DMS53 treated with DMSO at 0.1 percent for 48 hours (cell line): ENCODE data around the gene TAF9.
"Not testable (repeated sequence)": the region's sequence is repeated elsewhere in the genome, so short reads cannot be mapped to it uniquely, and the experiment has no call there.

ENCODE experiments used
- DNase-seq: peaks from one replicate; lab custom pipeline; 2025; ENCODE audit not compliant: unreplicated experiment; lab: John Stamatoyannopoulos, UW

The TAF9 gene

DNA sequence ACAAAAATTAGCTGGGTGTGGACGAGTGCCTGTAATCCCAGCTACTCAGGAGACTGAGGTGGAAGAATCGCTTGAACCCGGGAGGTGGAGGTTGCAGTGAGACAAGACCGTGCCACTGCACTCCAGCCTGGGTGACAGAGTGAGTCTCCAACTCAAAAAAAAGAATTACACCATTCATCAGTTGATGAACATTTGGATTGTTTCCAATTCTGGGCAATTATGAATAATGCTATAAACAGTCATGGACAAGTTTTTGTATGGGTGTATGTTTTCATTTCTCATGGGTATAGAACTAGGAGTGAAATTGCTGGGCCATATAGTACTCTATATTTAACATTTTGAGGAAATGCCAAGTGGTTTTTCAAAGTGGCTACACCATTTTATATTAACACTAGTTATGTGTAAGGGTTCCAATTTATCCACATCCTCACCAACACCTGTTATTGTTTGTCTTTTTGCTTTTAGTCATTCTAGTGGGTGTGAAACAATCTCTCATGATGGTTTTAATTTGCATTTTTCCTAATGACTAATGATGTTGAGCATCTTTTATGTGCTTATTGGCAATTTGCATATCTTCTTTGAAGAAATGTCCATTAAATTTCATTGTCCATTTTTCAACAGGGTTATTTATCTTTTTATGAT is 27.7 kb downstream of the TAF9 start:
- DNase-seq: no peak

DNA sequence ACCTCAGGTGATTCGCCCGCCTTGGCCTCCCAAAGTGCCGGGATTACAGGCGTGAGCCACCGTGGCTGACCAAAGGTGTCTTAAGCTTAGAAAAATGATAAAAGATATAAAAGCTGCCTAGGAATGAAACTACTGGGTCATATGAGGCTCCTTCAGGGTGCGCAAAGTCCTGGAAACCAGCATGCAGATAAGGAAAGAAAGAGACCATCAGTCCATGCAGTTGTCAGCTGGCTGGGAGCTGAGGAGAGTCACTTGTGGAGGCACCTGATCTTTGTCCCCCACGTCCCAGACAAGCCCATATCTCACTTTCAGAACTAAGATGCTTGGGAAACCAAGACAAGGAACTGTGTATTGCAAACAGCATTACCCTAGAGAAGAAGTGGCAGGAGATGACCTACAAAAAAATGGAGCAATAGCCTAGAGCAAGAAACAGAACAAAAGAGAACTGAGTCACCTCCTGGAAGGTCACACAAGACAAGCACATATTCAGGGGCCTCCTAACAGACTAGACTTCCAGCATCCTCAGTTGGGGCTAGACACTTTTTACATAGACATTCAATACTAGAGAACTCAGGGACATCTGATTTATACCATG is 33.9 kb downstream of the TAF9 start:
- DNase-seq: no peak

DNA sequence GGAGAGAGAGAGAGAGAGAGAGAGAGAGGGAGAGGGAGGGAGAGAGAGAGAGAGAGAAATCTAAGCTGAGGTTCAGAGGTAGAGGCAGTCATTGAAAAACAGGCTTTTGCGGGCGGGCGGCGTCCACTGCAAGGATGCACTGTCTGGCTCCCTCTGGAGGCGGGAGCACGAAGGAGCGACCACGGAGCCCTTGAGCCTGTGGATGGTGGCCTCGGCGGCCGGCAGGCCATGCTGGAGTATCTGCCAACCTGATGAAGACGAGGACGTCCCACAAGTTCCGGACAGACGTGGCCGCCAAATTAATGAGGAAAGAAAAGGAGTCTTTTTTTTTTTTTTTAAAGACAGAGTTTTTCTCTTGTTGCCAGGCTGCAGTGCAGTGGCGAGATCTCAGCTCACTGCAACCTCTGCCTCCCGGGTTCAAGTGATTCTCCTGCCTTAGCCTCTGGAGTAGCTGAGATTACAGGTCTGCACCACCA is 34.5 kb downstream of the TAF9 start:
- DNase-seq: peak; percentile 79

DNA sequence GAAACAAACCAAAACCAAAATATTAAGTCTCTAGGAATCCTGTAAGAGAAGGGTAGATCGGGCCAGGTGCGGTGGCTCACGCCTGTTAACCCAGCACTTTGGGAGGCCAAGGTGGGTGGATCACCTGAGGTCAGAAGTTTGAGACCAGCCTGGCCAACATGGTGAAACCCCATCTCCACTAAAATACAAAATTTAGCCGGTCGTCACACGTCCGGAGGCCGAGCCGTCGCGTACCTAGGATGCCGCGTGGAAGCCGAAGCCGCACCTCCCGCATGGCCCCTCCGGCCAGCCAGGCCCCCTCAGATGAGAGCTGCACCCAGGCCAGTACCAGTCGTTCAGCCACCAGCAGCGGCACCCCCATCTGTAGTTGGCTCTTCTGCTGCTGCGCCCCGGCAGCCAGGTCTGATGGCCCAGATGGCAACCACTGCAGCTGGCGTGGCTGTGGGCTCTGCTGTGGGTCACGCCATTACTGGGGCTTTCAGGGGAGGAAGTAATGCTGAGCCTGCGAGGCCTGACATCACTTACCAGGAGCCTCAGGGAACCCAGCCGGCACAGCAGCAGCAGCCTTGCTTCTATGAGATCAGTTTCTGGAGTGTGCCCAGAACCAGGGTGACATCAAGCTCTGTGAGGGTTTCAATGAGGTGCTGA is 35.5 kb downstream of the TAF9 start:
- DNase-seq: not testable (repeated sequence)

DNA sequence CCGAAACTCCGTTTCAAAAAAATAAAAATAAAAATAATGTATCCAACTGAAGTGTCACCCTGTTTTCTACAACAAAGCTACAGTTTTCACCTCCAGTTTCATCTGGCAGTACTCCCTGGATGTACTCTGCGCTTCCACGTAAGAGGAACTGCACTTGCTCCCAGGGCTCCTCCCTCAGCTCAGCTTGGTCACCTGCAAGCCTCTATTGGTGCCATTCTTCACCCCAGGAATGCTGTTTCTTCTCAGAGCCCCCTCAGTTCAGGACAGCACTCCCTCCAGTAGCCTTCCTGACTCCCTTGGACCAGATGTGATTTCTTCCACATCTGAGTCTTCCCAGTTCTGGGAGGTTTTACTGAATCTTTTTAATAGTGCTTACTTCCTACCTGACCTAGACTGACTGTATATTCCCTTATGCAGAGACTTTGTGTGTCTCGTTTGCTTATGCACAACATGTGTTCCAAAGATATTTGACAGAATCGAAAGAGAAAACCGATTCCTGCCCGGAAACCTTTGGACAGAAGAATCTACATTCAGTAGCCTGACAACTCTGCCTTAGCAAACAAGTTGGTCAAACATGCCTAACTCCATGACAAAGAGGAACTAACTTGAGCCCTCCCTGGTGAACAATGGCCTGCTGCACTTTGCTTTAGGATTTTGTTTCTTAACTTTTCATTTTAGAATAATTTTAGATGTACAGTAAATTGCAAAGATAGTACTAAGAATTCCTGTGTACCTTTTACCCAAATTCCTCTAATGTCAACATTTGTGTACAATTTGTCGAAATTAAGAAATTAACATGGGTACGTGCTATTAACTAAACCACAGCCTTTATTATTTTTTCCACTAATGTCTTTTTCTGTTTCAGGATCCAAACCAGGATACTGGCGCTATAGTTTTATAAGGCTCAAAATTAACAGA is 37.5 kb downstream of the TAF9 start:
- peak; percentile 26 for DNase-seq

DNA sequence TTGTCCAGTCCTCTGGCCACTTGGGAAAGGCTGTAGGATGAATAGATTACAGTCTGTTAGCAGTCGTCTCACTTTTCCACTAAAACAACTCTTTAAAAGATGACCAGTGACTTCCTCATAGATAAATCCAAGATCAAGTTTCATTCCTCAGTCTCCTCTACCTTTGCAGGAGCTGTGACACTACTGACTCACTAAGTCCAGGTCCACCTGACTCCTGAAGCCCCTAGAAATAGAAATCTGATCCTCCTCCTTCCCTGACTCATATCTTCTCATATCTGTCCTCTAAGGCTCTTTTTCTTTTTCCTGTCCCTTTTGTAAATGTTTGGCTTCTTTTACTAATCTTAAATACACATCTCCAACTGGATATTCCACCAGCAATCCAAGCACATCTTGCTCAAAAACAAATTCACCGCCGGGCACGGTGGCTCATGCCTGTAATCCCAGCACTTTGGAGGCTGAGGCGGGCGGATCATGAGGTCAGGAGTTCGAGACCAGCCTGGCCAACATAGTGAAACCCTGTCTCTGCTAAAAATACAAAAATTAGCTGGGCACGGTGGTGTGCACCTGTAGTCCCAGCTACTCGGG is 39.3 kb downstream of the TAF9 start:
- peak; percentile 8 for DNase-seq

DNA sequence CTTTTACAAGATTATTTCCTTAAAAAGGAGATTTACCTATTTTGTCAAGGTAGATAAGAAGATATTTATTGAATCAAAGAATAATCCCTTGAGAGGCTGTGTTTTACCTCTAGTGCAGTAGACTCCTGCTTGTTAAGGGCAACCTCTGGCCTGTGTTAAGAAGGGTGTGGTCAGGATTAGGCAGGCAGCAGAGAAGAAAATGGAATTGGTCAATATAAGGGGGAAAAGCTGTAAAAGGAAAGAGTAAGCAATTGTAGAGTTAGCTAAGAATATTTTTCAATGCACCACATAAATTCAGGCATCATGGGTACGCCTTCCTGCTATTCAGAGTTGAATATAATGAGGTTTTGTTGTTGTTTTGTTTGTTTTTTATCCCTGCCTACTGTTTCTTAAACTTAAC is 43.0 kb downstream of the TAF9 start:
- DNase-seq: no peak

DNA sequence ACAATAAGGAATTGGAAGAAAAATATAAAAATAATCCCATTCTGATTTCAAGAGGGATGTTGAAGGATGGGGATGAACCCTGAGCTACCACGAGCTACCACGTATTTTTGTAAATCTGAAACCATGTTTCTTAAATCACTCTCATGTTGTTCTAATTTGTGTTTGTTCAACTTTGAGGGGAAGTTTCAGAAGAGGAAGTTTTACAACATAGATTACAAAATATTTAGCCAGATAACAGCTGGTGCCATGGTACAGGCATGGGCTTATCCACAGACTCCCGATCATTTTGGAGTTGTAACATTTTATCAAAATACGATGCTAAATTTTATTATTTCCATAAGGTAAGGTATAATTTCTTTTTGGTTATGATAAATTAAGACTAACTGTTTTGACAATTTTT is 51.9 kb downstream of the TAF9 start:
- no peak for DNase-seq

DNA sequence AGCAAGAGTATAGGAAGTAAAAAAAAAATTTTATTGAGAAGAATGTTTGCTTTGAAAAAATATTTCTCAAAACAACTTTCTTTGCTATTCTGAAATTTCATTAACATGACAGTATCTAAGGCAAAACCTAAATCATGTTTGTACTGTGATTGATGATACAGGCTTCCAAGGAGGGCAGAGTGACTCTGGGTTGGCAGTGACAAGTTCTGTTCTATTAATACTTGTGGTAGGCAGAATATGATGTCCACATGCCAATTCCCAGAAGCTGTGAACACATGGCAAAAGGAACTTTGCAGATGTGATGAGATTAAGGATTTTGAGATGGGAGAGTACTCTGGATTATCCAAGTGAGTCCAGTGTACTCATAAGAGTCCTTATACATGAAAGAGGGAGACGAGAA is 53.3 kb downstream of the TAF9 start:
- no peak for DNase-seq
